ENCODE results near the gene AFMID. TPM values are rescaled to one million over a fixed set of nuclear protein-coding genes. Genes with fewer than 3 reads are reported as not detected.

Gene AFMID
- total RNA-seq, 2 experiments from 2014 or later, result 37.2 to 38.2 TPM

GRCh38 chr17:78256707-78257591 lies 69.8 kb downstream of the AFMID start:
- ChIA-PET POLR2A (interaction anchor here (1.4 kb wide), 1 partner anchor 299 kb away, joined by 3 read pairs; the partner anchor contains the start of gene TNRC6C), CTCF (interaction anchor here (0.7 to 1.9 kb wide), 2 partner anchors 8 to 104 kb away, joined by 3 to 7 read pairs; no protein-coding TSS in a partner anchor)

Other genes with a start within 250 kb of the AFMID start
- 10 to 100 TPM; 17.9 to 21.0 TPM for gene TNRC6C, start 228.7 kb upstream of the AFMID start, total RNA-seq
- 100 to 1,000 TPM; 128 to 132 TPM for gene TMC6, start 58.6 kb upstream of the AFMID start, total RNA-seq
- gene TMC8, start 56.6 kb upstream of the AFMID start, total RNA-seq, result 100 to 1,000 TPM; 139 to 144 TPM
- gene C17orf99, start 41.0 kb upstream of the AFMID start, total RNA-seq, result not detected
- 100 to 1,000 TPM; 160 to 170 TPM for gene SYNGR2, start 18.8 kb upstream of the AFMID start, total RNA-seq
- gene TK1, start 310 bp upstream of the AFMID start, total RNA-seq, result 100 to 1,000 TPM; 111 TPM
- 10 to 100 TPM; 70.0 to 75.6 TPM for gene BIRC5, start 26.9 kb downstream of the AFMID start, total RNA-seq
- not detected for gene TMEM235, start 44.3 kb downstream of the AFMID start, total RNA-seq
- 10 to 100 TPM; 27.8 to 28.6 TPM for gene SOCS3, start 172.7 kb downstream of the AFMID start, total RNA-seq
- gene PGS1, start 191.3 kb downstream of the AFMID start, total RNA-seq, result 10 to 100 TPM; 54.1 to 54.3 TPM

All from activated CD8-positive, alpha-beta memory T cell treated with anti-CD3 and anti-CD28 coated beads for 36 hours (primary cell).